Caco-2 (cell line): ENCODE measurements around the gene PTRHD1. TPM values are rescaled to one million over a fixed set of nuclear protein-coding genes. Genes with fewer than 3 reads are reported as not detected.
A peak's percentile ranks its signal among the peaks of the same experiment; 100 is the strongest.

Experiments used
- BruUV-seq: library from RNA; stranded (reverse); fragments of 400-500 nt; replicated peaks from 2 replicates; lab custom pipeline; 2021; lab: Mats Ljungman, UMichigan
- CTCF ChIA-PET: fragments of 300-600 bp; sonication (Branson Sonifier 250); formaldehyde crosslinking; loops from one replicate; lab custom pipeline; 2022; ENCODE audit warnings: antibody characterized with exemption; lab: Charles Lee
- POLR2A ChIA-PET: fragments of 300-600 bp; sonication (Branson Sonifier 250); formaldehyde crosslinking; loops from one replicate; lab custom pipeline; 2022; ENCODE audit warnings: antibody characterized with exemption; lab: Charles Lee
- DNase-seq, 2 experiments: peaks; one replicate each; pipeline versions ENCODE4 v3.0.0 to v3.0.0-alpha.2; 2020 to 2022
- H3K27me3 ChIP-seq: replicated peaks from 2 replicates; pipeline ENCODE4 v1.6.0; 2011; ENCODE audit warnings: low read length; ENCODE audit not compliant: control insufficient read depth, insufficient read depth
- H3K36me3 ChIP-seq: 2 replicates; pipeline ENCODE4 v1.5.1; 2011; ENCODE audit warnings: low read length; ENCODE audit not compliant: control insufficient read depth, insufficient read depth
- H3K4me1 ChIP-seq: fragments of 250-450 bp; sonication (Bioruptor Pico); 2 replicates; pipeline ENCODE4 v1.5.1; 2020; ENCODE audit warnings: mild to moderate bottlenecking
- H3K4me3 ChIP-seq: 2 replicates; pipeline ENCODE4 v1.5.1; 2011; ENCODE audit warnings: low read depth, mild to moderate bottlenecking, control low read depth, low read length
- H3K9me3 ChIP-seq: fragments of 250-450 bp; sonication (Bioruptor Pico); 2 replicates; pipeline ENCODE4 v1.5.1; 2020; ENCODE audit warnings: mild to moderate bottlenecking, moderate library complexity
- H3K27ac Mint-ChIP-seq: one replicate; pipeline ENCODE4 v1.8.0; 2022; ENCODE audit warnings: mixed read lengths; ENCODE audit not compliant: unreplicated experiment
- H3K27me3 Mint-ChIP-seq: one replicate; pipeline ENCODE4 v1.8.0; 2022; ENCODE audit warnings: mixed read lengths; ENCODE audit not compliant: insufficient read depth, unreplicated experiment
- H3K36me3 Mint-ChIP-seq: one replicate; pipeline ENCODE4 v1.8.0; 2022; ENCODE audit warnings: mild to moderate bottlenecking, mixed read lengths; ENCODE audit not compliant: insufficient read depth, unreplicated experiment
- H3K4me1 Mint-ChIP-seq: one replicate; pipeline ENCODE4 v1.8.0; 2022; ENCODE audit warnings: low read depth, mixed read lengths; ENCODE audit not compliant: unreplicated experiment
- H3K4me3 Mint-ChIP-seq: one replicate; pipeline ENCODE4 v1.8.0; 2022; ENCODE audit warnings: mild to moderate bottlenecking, moderate library complexity, mixed read lengths; ENCODE audit not compliant: unreplicated experiment
- H3K9me3 Mint-ChIP-seq: one replicate; pipeline ENCODE4 v1.8.0; 2022; ENCODE audit warnings: mixed read lengths; ENCODE audit not compliant: unreplicated experiment
- intact Hi-C: fragments of 100-400 bp; cut with micrococcal nuclease; formaldehyde crosslinking; loops from one replicate; pipeline ENCODE4 v1.10.0; 2022; ENCODE audit not compliant: unreplicated experiment
- total RNA-seq: library from RNA; stranded (reverse); gene quantifications from 2 replicates; pipeline ENCODE4 v1.2.3, GENCODE V29; 2022
- TF ChIP-seq, protein P1 (sequence below), 2 experiments: fragments of 200-600 bp in 1 of 2; IDR thresholded peaks; 1 replicate in 1 of 2; 2 replicates in 1 of 2; pipeline versions ENCODE4 v1.5.1 to v1.8.0; 2011 to 2022; ENCODE audit warnings: antibody characterized with exemption in 1 of 2, control low read depth in 1 of 2, inconsistent platforms in 1 of 2, low read depth in 1 of 2, low read length in 1 of 2, mild to moderate bottlenecking in 1 of 2, moderate library complexity in 1 of 2; ENCODE audit not compliant: insufficient read depth in 1 of 2, severe bottlenecking in 1 of 2, unreplicated experiment in 1 of 2

The PTRHD1 gene
- total RNA-seq, 1 experiment from 2014 or later: 52.8 TPM

DNA sequence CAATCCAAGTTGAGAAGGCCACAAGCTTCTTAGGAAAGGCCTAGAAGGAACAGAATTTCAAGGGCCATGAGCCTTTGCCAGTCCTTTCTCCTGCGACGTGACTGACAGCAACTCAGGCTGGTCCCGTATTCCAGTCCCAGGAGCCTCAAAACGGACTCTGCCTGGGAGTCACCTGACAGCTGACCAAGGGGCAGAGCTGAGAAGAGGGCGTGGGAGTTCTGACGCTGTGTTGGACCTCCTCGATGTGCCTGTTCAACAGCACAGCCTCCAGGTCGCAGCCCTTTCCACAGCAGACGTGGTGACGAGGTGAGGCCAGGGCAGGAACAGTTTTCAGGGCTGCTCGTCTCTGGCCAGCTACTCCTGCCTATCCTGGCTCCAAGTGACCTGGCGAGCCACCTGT lies 37.6 kb upstream of the PTRHD1 start:
- no peaks in the 10 kb centered on the region for H3K9me3 ChIP-seq
- TF ChIP-seq, protein P1, sequence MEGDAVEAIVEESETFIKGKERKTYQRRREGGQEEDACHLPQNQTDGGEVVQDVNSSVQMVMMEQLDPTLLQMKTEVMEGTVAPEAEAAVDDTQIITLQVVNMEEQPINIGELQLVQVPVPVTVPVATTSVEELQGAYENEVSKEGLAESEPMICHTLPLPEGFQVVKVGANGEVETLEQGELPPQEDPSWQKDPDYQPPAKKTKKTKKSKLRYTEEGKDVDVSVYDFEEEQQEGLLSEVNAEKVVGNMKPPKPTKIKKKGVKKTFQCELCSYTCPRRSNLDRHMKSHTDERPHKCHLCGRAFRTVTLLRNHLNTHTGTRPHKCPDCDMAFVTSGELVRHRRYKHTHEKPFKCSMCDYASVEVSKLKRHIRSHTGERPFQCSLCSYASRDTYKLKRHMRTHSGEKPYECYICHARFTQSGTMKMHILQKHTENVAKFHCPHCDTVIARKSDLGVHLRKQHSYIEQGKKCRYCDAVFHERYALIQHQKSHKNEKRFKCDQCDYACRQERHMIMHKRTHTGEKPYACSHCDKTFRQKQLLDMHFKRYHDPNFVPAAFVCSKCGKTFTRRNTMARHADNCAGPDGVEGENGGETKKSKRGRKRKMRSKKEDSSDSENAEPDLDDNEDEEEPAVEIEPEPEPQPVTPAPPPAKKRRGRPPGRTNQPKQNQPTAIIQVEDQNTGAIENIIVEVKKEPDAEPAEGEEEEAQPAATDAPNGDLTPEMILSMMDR (IDR thresholded peaks at IDR 0.05; ENCODE audit: insufficient read depth in 1 of 2, low read depth in 1 of 2, low read length in 1 of 2, severe bottlenecking in 1 of 2, unreplicated experiment in 1 of 2): no peak
- CTCF ChIA-PET: interaction anchor here (0.9 to 1.5 kb wide), 5 partner anchors 38 to 412 kb away, joined by 3 to 11 read pairs (median 4); partner anchors contain the start of genes ADCY3, CENPO and PTRHD1
- Mint-ChIP-seq H3K4me1 (peaks cover 8% of the 10 kb centered on the region), H3K4me3 (no peak overlapping the region), H3K9me3 (no peaks in the 10 kb centered on the region), H3K36me3 (peaks cover 52% of the 10 kb centered on the region), H3K27ac (no peak overlapping the region), H3K27me3 (no peaks in the 10 kb centered on the region)
- POLR2A ChIA-PET: interaction anchor here (0.5 kb wide), 1 partner anchor 211 kb away, joined by 3 read pairs; no protein-coding TSS in a partner anchor
- intact Hi-C loops: no loop called here
- H3K36me3 ChIP-seq: no peaks in the 10 kb centered on the region
- BruUV-seq: no TSS peak
- H3K27me3 ChIP-seq: no peaks in the 10 kb centered on the region
- H3K4me1 ChIP-seq: no peaks in the 10 kb centered on the region
- no peak overlapping the region for H3K4me3 ChIP-seq
- DNase-seq: peak in 1 of 2 experiments; percentile 23

DNA sequence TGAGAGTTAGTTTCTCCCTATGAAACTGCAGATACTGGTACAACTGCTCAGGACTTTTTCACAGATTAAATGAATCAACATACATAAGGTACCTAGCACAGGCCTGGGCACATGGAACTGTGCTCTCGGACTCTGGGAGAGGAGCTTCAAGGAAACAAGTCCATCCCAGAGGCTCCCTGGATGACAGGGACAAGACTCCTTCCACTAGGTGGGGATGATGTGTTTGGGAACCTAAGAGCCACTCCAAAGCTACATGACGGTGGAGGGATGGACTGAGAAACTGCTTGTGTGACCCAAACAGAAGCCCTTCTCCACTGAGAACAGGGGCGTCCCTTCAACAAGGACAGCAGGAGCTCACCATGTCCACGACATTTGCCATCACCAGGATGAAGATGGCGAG lies 37.2 kb upstream of the PTRHD1 start:
- Mint-ChIP-seq H3K36me3 (peaks cover 55% of the 10 kb centered on the region), H3K4me1 (peaks cover 8% of the 10 kb centered on the region), H3K27me3 (no peaks in the 10 kb centered on the region), H3K4me3 (no peak overlapping the region), H3K27ac (no peak overlapping the region), H3K9me3 (no peaks in the 10 kb centered on the region)
- CTCF ChIA-PET: interaction anchor here (0.6 to 1.5 kb wide), 6 partner anchors 37 to 411 kb away, joined by 3 to 11 read pairs (median 4); partner anchors contain the start of genes ADCY3, CENPO and PTRHD1
- Histone ChIP-seq H3K4me3 (no peak overlapping the region), H3K4me1 (no peaks in the 10 kb centered on the region), H3K36me3 (no peaks in the 10 kb centered on the region), H3K27me3 (no peaks in the 10 kb centered on the region), H3K9me3 (no peaks in the 10 kb centered on the region)
- BruUV-seq: no TSS peak
- POLR2A ChIA-PET: no interaction called here
- TF ChIP-seq, protein P1 (IDR thresholded peaks at IDR 0.05; ENCODE audit: insufficient read depth in 1 of 2, low read depth in 1 of 2, low read length in 1 of 2, severe bottlenecking in 1 of 2, unreplicated experiment in 1 of 2): peak in 1 of 2 experiments; percentile 41
- intact Hi-C loops: no loop called here
- peak in 1 of 2 experiments; percentile 40 for DNase-seq

DNA sequence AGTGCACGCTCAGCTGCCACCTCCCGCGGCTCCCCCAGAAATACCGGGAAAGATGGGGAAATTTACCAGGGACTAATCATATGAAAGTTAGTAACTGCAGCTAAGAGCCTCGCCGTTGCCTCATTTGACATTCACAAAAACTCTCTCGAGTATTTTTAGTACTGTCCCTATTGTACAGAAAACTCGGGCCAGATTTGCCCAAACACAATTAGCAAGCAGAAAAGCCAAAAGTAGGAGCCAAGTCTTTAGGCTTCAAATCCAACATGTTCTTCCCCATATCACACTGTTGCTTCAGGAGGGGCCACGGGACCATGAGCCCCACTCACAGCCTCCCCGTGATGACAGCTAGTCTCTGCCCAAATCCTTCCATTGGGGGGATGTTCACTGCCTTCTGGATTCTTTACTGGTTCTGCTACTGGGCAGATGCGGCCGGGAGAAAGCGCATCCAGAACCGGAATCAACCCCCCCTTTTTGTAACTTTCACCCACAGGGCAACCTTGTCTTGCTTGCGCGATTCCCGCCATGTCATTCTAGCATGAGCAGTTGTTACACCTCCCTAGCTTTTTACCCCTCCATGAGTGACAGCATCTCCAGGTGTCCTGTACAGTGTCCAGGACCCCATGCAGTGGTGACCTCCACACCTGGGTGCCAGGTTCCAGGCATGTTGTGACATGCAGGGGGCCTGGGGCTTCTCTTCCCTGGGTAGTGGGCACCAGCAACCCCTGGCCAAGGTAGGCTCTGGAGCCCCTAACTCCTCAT lies 35.2 kb upstream of the PTRHD1 start:
- no peaks in the 10 kb centered on the region for H3K4me1 ChIP-seq
- Mint-ChIP-seq H3K36me3 (peaks cover 64% of the 10 kb centered on the region), H3K4me1 (peaks cover 8% of the 10 kb centered on the region), H3K4me3 (no peak overlapping the region), H3K27ac (peak overlapping the region; percentile 22), H3K9me3 (no peaks in the 10 kb centered on the region), H3K27me3 (no peaks in the 10 kb centered on the region)
- no peaks in the 10 kb centered on the region; the same call in 1 of the 2 replicates for H3K36me3 ChIP-seq
- DNase-seq: peak in 1 of 2 experiments; percentile 19
- POLR2A ChIA-PET: interaction anchor here (0.6 to 1.1 kb wide), 2 partner anchors 35 to 529 kb away, joined by 3 to 4 read pairs; partner anchors contain the start of genes CENPO and PTRHD1
- TF ChIP-seq, protein P1 (IDR thresholded peaks at IDR 0.05; ENCODE audit: insufficient read depth in 1 of 2, low read depth in 1 of 2, low read length in 1 of 2, severe bottlenecking in 1 of 2, unreplicated experiment in 1 of 2): no peak
- no peak overlapping the region for H3K4me3 ChIP-seq
- intact Hi-C loops: loop anchor here (5.0 kb wide), 2 partner anchors 216 to 299 kb away; no protein-coding TSS in a partner anchor
- no peaks in the 10 kb centered on the region for H3K9me3 ChIP-seq
- BruUV-seq: no TSS peak
- no peaks in the 10 kb centered on the region for H3K27me3 ChIP-seq
- CTCF ChIA-PET: interaction anchor here (0.5 to 2.9 kb wide), 13 partner anchors 10 to 602 kb away, joined by 3 to 37 read pairs (median 4); partner anchors contain the start of genes CENPO and PTRHD1
